ENCODE measurements around the gene ATP1B1.
"Not testable (repeated sequence)": the region's sequence is repeated elsewhere in the genome, so short reads cannot be mapped to it uniquely, and the experiment has no call there.

Gene ATP1B1

GRCh38 chr1:169142129-169142528 is 35.6 kb downstream of the ATP1B1 start:
- no peak for DNase-seq (ENCODE audit: low spot score)

- DNase-seq (ENCODE audit: low spot score) = no peak
These were observed 36.9 kb downstream of the ATP1B1 start for GRCh38 chr1:169143346-169143745.

GRCh38 chr1:169143984-169144383 is 37.5 kb downstream of the ATP1B1 start:
- no peak for DNase-seq (ENCODE audit: low spot score)

- no peak for DNase-seq (ENCODE audit: low spot score)
These were observed 38.6 kb downstream of the ATP1B1 start for GRCh38 chr1:169144941-169145626.

- no peak for DNase-seq (ENCODE audit: low spot score)
These were observed 40.2 kb downstream of the ATP1B1 start for GRCh38 chr1:169146576-169147214.

- peak; percentile 63 for DNase-seq (ENCODE audit: low spot score)
These were observed 42.2 kb downstream of the ATP1B1 start for GRCh38 chr1:169148472-169149252.

- no peak for DNase-seq (ENCODE audit: low spot score)
These were observed 43.2 kb downstream of the ATP1B1 start for GRCh38 chr1:169149555-169150286.

GRCh38 chr1:169150641-169151337 is 44.3 kb downstream of the ATP1B1 start:
- DNase-seq (ENCODE audit: low spot score) = no peak

- DNase-seq (ENCODE audit: low spot score) = no peak
These were observed 44.9 kb downstream of the ATP1B1 start for GRCh38 chr1:169151338-169151837.

GRCh38 chr1:169155675-169156074 is 49.2 kb downstream of the ATP1B1 start:
- no peak for DNase-seq (ENCODE audit: low spot score)

GRCh38 chr1:169156580-169156979 is 50.1 kb downstream of the ATP1B1 start:
- no peak for DNase-seq (ENCODE audit: low spot score)

GRCh38 chr1:169160845-169161495 is 54.5 kb downstream of the ATP1B1 start:
- DNase-seq (ENCODE audit: low spot score) = no peak

- DNase-seq (ENCODE audit: low spot score) = peak; percentile 31
These were observed 55.2 kb downstream of the ATP1B1 start for GRCh38 chr1:169161496-169162194.

GRCh38 chr1:169163059-169163458 is 56.6 kb downstream of the ATP1B1 start:
- peak; percentile 74 for DNase-seq (ENCODE audit: low spot score)

GRCh38 chr1:169175461-169175860 is 69.0 kb downstream of the ATP1B1 start:
- no peak for DNase-seq (ENCODE audit: low spot score)

- not testable (repeated sequence) for DNase-seq (ENCODE audit: low spot score)
These were observed 72.9 kb downstream of the ATP1B1 start for GRCh38 chr1:169179431-169179830.

- DNase-seq (ENCODE audit: low spot score) = no peak
These were observed 73.7 kb downstream of the ATP1B1 start for GRCh38 chr1:169180174-169180573.

All from SW480 (cell line).